Smooth muscle cell of bladder (primary cell): ENCODE measurements around the gene RASA3. TPM values are rescaled to one million over a fixed set of nuclear protein-coding genes. Genes with fewer than 3 reads are reported as not detected.

Experiments used
- total RNA-seq: library from RNA; depleted of rRNA; stranded (reverse); fragments of >200 nt; gene quantifications from 2 replicates; pipeline ENCODE4 v1.2.3, GENCODE V29; 2014

The RASA3 gene, protein sequence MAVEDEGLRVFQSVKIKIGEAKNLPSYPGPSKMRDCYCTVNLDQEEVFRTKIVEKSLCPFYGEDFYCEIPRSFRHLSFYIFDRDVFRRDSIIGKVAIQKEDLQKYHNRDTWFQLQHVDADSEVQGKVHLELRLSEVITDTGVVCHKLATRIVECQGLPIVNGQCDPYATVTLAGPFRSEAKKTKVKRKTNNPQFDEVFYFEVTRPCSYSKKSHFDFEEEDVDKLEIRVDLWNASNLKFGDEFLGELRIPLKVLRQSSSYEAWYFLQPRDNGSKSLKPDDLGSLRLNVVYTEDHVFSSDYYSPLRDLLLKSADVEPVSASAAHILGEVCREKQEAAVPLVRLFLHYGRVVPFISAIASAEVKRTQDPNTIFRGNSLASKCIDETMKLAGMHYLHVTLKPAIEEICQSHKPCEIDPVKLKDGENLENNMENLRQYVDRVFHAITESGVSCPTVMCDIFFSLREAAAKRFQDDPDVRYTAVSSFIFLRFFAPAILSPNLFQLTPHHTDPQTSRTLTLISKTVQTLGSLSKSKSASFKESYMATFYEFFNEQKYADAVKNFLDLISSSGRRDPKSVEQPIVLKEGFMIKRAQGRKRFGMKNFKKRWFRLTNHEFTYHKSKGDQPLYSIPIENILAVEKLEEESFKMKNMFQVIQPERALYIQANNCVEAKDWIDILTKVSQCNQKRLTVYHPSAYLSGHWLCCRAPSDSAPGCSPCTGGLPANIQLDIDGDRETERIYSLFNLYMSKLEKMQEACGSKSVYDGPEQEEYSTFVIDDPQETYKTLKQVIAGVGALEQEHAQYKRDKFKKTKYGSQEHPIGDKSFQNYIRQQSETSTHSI
- total RNA-seq = 21.6 and 29.0 TPM in 2 replicates

DNA sequence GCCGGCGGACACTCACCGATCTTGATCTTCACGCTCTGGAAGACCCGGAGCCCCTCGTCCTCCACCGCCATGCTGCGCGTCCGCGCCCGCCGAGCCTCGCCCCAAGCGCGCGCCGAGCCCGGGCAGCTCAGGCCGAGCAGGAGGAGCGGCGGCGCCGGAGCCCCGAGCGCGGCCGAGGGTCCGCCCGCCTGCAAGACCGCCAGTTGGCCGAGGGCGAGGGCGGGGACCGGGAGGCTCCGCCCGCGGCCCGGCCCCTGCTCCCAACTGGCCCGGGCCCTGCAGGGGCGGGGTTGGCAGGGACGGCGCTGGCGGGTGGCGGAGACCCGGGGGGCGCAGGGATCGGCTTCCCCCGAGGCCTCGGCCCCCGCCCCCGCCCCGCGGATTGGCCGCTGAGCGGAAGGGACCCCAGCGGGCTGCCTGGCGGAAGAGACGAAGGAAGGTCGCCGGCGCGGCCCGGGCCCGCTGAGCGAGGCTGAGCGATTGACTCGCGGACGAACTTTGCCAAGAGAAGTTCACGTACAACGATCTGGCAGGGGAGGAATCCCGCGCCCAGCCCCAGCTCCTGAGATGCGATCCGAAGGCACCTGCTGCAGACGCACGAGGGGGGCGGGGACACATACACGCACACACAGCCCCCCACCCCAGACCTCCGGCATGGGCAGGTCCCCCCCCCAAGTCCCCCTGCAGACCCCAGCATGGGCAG is at the start of gene RASA3:
Gene RASA3, minus strand, starts transcription at position 205 of the 703 bp plus-strand sequence. Its CDS starts 134 bp downstream, at position 71.

DNA sequence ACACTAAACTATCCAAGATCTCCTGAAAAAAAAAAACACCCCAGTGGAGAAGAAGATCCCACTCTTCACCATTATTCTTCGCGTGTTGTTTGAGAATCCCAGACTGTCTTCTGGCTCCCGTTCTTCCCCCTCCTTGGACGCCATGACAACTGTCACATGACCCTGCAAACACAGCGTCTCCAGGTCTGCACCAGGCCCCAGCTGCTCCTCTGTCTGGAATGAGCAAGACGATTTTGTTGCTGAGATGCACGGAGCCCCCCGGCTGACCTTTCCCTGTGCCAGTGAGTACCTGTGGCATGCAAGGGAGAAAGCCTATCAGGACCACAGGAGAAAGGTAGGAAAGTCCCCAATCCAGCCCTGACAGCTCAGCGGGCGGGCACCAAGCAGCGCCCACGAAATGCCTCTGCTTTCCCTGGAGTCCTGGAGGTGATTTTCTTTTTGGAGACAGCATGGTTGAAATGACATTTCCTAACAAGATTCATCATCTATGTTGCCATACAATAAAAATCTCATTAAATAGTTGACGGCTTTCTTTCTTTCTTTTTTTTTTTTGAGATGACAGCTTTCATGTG is 46.8 kb upstream of the RASA3 start, which contains the start of gene CFAP97D2:
Gene CFAP97D2, plus strand, starts transcription at position 171 of the 572 bp plus-strand sequence. Its CDS starts 74 bp downstream, at position 245.

DNA sequence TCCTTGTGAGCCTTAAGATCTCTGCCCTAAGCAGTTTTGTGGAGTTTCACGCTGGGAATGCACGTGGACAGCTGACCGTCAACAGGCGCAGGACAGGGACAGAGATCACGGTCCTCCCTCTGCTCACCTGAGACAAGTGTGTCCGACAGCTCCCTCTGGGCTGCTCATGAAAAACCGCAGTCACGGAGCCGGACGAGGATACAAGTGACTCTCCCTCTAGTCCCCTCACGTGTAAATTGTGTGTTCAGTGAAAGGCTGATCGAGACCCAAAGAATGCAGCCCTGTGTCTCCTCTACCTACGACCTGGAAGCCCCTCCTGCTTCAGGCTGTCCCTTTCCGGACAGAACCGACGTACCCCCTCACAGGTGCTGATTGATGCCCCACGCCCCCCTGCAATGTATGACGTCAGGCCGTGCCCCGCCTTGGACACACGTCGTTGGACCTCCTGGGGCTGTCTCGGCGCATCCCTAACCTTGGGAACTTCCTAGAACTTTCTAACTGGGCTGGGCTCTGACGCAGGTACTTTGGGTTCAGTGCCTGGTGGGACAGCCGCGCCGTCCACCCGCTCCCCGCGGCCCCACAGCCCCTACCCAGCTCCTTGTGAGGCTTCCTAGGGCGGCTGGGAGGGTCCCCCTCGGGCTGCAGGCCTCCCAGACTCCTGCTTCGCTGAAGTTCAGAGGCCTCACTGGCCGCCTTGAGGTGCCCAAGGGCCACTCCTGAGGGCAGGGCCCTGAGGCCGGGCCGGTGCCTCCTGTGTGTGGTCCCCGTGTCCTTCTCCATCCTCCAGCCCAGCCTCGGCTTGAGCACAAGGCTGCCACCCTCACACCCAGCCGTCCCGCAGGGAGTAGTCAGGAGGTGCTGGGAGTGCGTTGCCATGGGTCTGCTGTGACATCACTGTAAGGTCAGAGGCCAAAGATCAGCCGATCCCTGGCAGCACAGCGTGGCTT is 158.9 kb downstream of the RASA3 start, which contains the start of gene C13orf46:
Gene C13orf46, minus strand, starts transcription at position 859 of the 947 bp plus-strand sequence. Its CDS starts 79 bp downstream, at position 780.

Other genes starting within 250 kb of the RASA3 start
- 0.28 TPM in 2 replicates for gene C13orf46, start 158.5 kb downstream of the RASA3 start, total RNA-seq
- not detected in 2 replicates for gene CFAP97D2, start 46.6 kb upstream of the RASA3 start, total RNA-seq
- gene CDC16, start 102.3 kb upstream of the RASA3 start, total RNA-seq = 36.1 and 41.2 TPM in 2 replicates
- gene UPF3A, start 149.0 kb upstream of the RASA3 start, total RNA-seq = 13.7 and 16.8 TPM in 2 replicates
- 8.7 and 9.5 TPM in 2 replicates for gene CHAMP1, start 181.9 kb upstream of the RASA3 start, total RNA-seq